H1 (cell line): ENCODE measurements around the gene LY6G6F. TPM values are rescaled to one million over a fixed set of nuclear protein-coding genes. Genes with fewer than 3 reads are reported as not detected.

ENCODE experiments used
- CTCF ChIA-PET: fragments of 300-600 bp; sonication (Branson Sonifier 250); formaldehyde crosslinking; loops from one replicate; lab custom pipeline; 2021; ENCODE audit not compliant: partially characterized antibody; lab: Charles Lee
- POLR2A ChIA-PET: fragments of 300-600 bp; sonication (Branson Sonifier 250); formaldehyde crosslinking; loops from one replicate; lab custom pipeline; 2021; ENCODE audit warnings: inconsistent platforms; ENCODE audit not compliant: partially characterized antibody; lab: Charles Lee
- DNase-seq, 2 experiments: peaks; one replicate each; pipeline versions ENCODE4 v3.0.0 to v3.0.0-alpha.2; 2010 to 2022; ENCODE audit warnings: low spot score in 2 of 2, low read depth in 1 of 2, mixed read lengths in 1 of 2
- FAIRE-seq: peaks from 2 replicates; lab custom pipeline; 2011; peaks lifted over from hg19 to GRCh38; lab: Jason Lieb, UNC
- H2AFZ ChIP-seq: 2 replicates; pipeline ENCODE4 v1.8.1; 2012; ENCODE audit warnings: low read length, inconsistent platforms
- H2AK5ac ChIP-seq: 2 replicates; pipeline ENCODE4 v1.6.1; 2013; ENCODE audit warnings: low read depth, low read length
- H2BK120ac ChIP-seq: replicated peaks from 2 replicates; pipeline ENCODE3; 2013; ENCODE audit warnings: low read depth, low read length, inconsistent platforms
- H2BK12ac ChIP-seq: 2 replicates; pipeline ENCODE4 v1.6.1; 2013; ENCODE audit warnings: low read depth, low read length
- H2BK15ac ChIP-seq: 2 replicates; pipeline ENCODE4 v1.6.1; 2013; ENCODE audit warnings: low read length
- H2BK20ac ChIP-seq: 2 replicates; pipeline ENCODE4 v1.6.1; 2013; ENCODE audit warnings: low read length
- H2BK5ac ChIP-seq: 2 replicates; pipeline ENCODE4 v1.6.1; 2013; ENCODE audit warnings: low read depth, low read length
- H3K14ac ChIP-seq: 2 replicates; pipeline ENCODE4 v1.6.1; 2013; ENCODE audit warnings: inconsistent platforms; ENCODE audit not compliant: insufficient read length
- H3K18ac ChIP-seq: 2 replicates; pipeline ENCODE4 v1.6.1; 2013; ENCODE audit warnings: low read length; ENCODE audit errors: extremely low read depth
- H3K23ac ChIP-seq: 2 replicates; pipeline ENCODE4 v1.6.1; 2013; ENCODE audit warnings: inconsistent platforms; ENCODE audit not compliant: insufficient read length
- H3K23me2 ChIP-seq: 2 replicates; pipeline ENCODE4 v1.6.1; 2013; ENCODE audit warnings: low read depth, low read length
- H3K27ac ChIP-seq: 2 replicates; pipeline ENCODE4 v1.6.1; 2011; ENCODE audit warnings: low read depth, low read length, inconsistent platforms
- H3K27me3 ChIP-seq, 4 experiments: replicated peaks in 1 of 4; 1 replicate in 1 of 4; 2 replicates in 3 of 4; pipeline versions ENCODE4 v1.6.1 to v1.8.1; 2011 to 2013; ENCODE audit warnings: low read length in 3 of 4, mild to moderate bottlenecking in 3 of 4, inconsistent platforms in 2 of 4, mixed read lengths in 2 of 4, moderate library complexity in 1 of 4; ENCODE audit not compliant: control insufficient read depth in 3 of 4, insufficient read depth in 3 of 4; ENCODE audit errors: extremely low read depth in 1 of 4
- H3K36me3 ChIP-seq, 4 experiments: 2 replicates each; pipeline versions ENCODE4 v1.6.1 to v1.8.1; 2011 to 2013; ENCODE audit warnings: mild to moderate bottlenecking in 4 of 4, low read length in 3 of 4, moderate library complexity in 2 of 4, control low read depth in 1 of 4, inconsistent platforms in 1 of 4; ENCODE audit not compliant: insufficient read depth in 4 of 4, control insufficient read depth in 2 of 4
- H3K4ac ChIP-seq: replicated peaks from 2 replicates; pipeline ENCODE3; 2013; ENCODE audit warnings: low read length, low read depth, mixed read lengths, inconsistent platforms; ENCODE audit not compliant: insufficient read length
- H3K4me1 ChIP-seq, 4 experiments: replicated peaks in 1 of 4; 1 replicate in 1 of 4; 2 replicates in 3 of 4; pipeline versions ENCODE4 v1.6.1 to v1.8.1; 2011 to 2013; ENCODE audit warnings: low read length in 3 of 4, inconsistent platforms in 2 of 4, mixed read lengths in 1 of 4; ENCODE audit not compliant: insufficient read depth in 4 of 4, control insufficient read depth in 3 of 4
- H3K4me2 ChIP-seq, 2 experiments: 2 replicates each; pipeline versions ENCODE4 v1.6.1 to v1.8.1; 2011 to 2013; ENCODE audit warnings: low read depth in 2 of 2, low read length in 2 of 2, control low read depth in 1 of 2, inconsistent platforms in 1 of 2, mild to moderate bottlenecking in 1 of 2; ENCODE audit not compliant: insufficient read depth in 1 of 2
- H3K4me3 ChIP-seq, 4 experiments: fragments of 200-600, 300-600 bp in 1 of 4; sonication (generic), shearing (Covaris generic), sonication (Bioruptor Twin) in 1 of 4; 2 replicates each; pipeline versions ENCODE4 v1.5.1 to v1.8.1; 2011 to 2016; ENCODE audit warnings: low read length in 4 of 4, low read depth in 3 of 4, control low read depth in 2 of 4, inconsistent platforms in 2 of 4, mild to moderate bottlenecking in 2 of 4, mixed read lengths in 1 of 4, moderate library complexity in 1 of 4; ENCODE audit not compliant: insufficient read depth in 2 of 4; ENCODE audit errors: extremely low read depth in 1 of 4
- H3K56ac ChIP-seq: replicated peaks from 2 replicates; pipeline ENCODE3; 2013; ENCODE audit warnings: low read depth, mild to moderate bottlenecking, mixed read lengths, low read length, inconsistent platforms; ENCODE audit not compliant: insufficient read length
- H3K79me1 ChIP-seq: 2 replicates; pipeline ENCODE4 v1.6.1; 2013; ENCODE audit warnings: low read depth, low read length, control low read depth
- H3K79me2 ChIP-seq, 2 experiments: 2 replicates each; pipeline versions ENCODE4 v1.6.1 to v1.8.1; 2012 to 2013; ENCODE audit warnings: low read length in 2 of 2, mild to moderate bottlenecking in 2 of 2, inconsistent platforms in 1 of 2; ENCODE audit not compliant: insufficient read depth in 2 of 2, control insufficient read depth in 1 of 2
- H3K9ac ChIP-seq, 4 experiments: replicated peaks in 1 of 4; 1 replicate in 1 of 4; 2 replicates in 3 of 4; pipeline versions ENCODE4 v1.6.1 to v1.8.1; 2011 to 2013; ENCODE audit warnings: low read depth in 3 of 4, low read length in 3 of 4, control low read depth in 2 of 4, mild to moderate bottlenecking in 2 of 4, moderate library complexity in 2 of 4, inconsistent platforms in 1 of 4; ENCODE audit errors: extremely low read depth in 1 of 4
- H3K9me3 ChIP-seq, 2 experiments: 2 replicates each; pipeline versions ENCODE4 v1.6.1 to v1.8.1; 2012 to 2013; ENCODE audit warnings: mild to moderate bottlenecking in 2 of 2, moderate library complexity in 2 of 2, control low read depth in 1 of 2, inconsistent platforms in 1 of 2, low read depth in 1 of 2, low read length in 1 of 2, mixed read lengths in 1 of 2; ENCODE audit not compliant: insufficient read depth in 2 of 2
- H4K20me1 ChIP-seq, 2 experiments: replicated peaks in 1 of 2; 2 replicates each; pipeline versions ENCODE3 to v1.8.1; 2011 to 2013; ENCODE audit warnings: inconsistent platforms in 2 of 2, low read length in 2 of 2, mild to moderate bottlenecking in 1 of 2; ENCODE audit not compliant: insufficient read depth in 2 of 2, control insufficient read depth in 1 of 2
- H4K5ac ChIP-seq: 2 replicates; pipeline ENCODE4 v1.6.1; 2013; ENCODE audit warnings: low read length, low read depth, mixed read lengths, inconsistent platforms; ENCODE audit not compliant: insufficient read length
- H4K8ac ChIP-seq: 2 replicates; pipeline ENCODE4 v1.8.0; 2013; ENCODE audit warnings: mild to moderate bottlenecking, moderate library complexity, low read length, inconsistent platforms; ENCODE audit not compliant: insufficient read depth; ENCODE audit errors: extremely low read depth
- H4K91ac ChIP-seq: replicated peaks from 2 replicates; pipeline ENCODE3; 2013; ENCODE audit warnings: low read length, mixed read lengths, inconsistent platforms; ENCODE audit not compliant: insufficient read length
- CBX5 ChIP-seq: fragments of 300-800, 300-1000 bp; sonication (generic); IDR thresholded peaks from 2 replicates; pipeline ENCODE4 v1.7.1; 2016; ENCODE audit warnings: antibody characterized with exemption, low read length, low read depth
- EP300 ChIP-seq, 2 experiments: IDR thresholded peaks; 1 replicate in 1 of 2; 2 replicates in 1 of 2; pipeline ENCODE4 v1.6.1; 2011 to 2012; ENCODE audit warnings: low read depth in 2 of 2, low read length in 2 of 2, mild to moderate bottlenecking in 2 of 2, borderline replicate concordance in 1 of 2, inconsistent platforms in 1 of 2, moderate library complexity in 1 of 2
- FOSL1 ChIP-seq: IDR thresholded peaks from 2 replicates; pipeline ENCODE4 v1.6.1; 2011; ENCODE audit warnings: mild to moderate bottlenecking, low read depth, low read length, moderate library complexity; ENCODE audit not compliant: insufficient read depth
- GABPA ChIP-seq: IDR thresholded peaks from 2 replicates; pipeline ENCODE4 v1.6.1; 2011; ENCODE audit warnings: mild to moderate bottlenecking, low read length, moderate library complexity, borderline replicate concordance; ENCODE audit not compliant: insufficient read depth
- HDAC2 ChIP-seq, 2 experiments: fragments of 300-600 bp in 1 of 2; sonication (generic) in 1 of 2; IDR thresholded peaks; 2 replicates each; pipeline ENCODE4 v1.6.1; 2011 to 2012; ENCODE audit warnings: low read depth in 2 of 2, low read length in 2 of 2, mild to moderate bottlenecking in 2 of 2, moderate library complexity in 2 of 2, borderline replicate concordance in 1 of 2, inconsistent platforms in 1 of 2
- JUN ChIP-seq: IDR thresholded peaks from 2 replicates; pipeline ENCODE4 v1.6.1; 2011; ENCODE audit warnings: low read depth, mild to moderate bottlenecking, improper control_type of control experiment, low read length
- JUND ChIP-seq: IDR thresholded peaks from 2 replicates; pipeline ENCODE4 v1.6.1; 2011; ENCODE audit warnings: mild to moderate bottlenecking, improper control_type of control experiment, low read length
- MAFK ChIP-seq: IDR thresholded peaks from 2 replicates; pipeline ENCODE4 v1.6.1; 2012; ENCODE audit warnings: low read depth, mild to moderate bottlenecking, improper control_type of control experiment, low read length
- SRF ChIP-seq: IDR thresholded peaks from 2 replicates; pipeline ENCODE4 v1.6.1; 2011; ENCODE audit warnings: mild to moderate bottlenecking, low read depth, low read length, moderate library complexity
- WGBS, 2 experiments: shearing (Covaris generic) in 1 of 2; methylation state at CpG; one replicate each; pipeline versions ENCODE4 v1.1.6 to v1.1.7; 2013 to 2015; ENCODE audit warnings: low lambda C conversion rate in 2 of 2, mixed read lengths in 2 of 2, inconsistent platforms in 1 of 2, low coverage in 1 of 2, missing lambda C conversion rate in 1 of 2; ENCODE audit not compliant: insufficient replicate concordance in 2 of 2, insufficient coverage in 1 of 2, insufficient read length in 1 of 2; ENCODE audit errors: extremely low coverage in 1 of 2, missing lambda C conversion rate in 1 of 2; 5-methylcytosine and 5-hydroxymethylcytosine counted together
- polyA plus RNA-seq, 7 experiments: library from polyadenylated mRNA; depleted of rRNA in 3 of 7; stranded (reverse) in 5 of 7; unstranded in 2 of 7; fragments of >200 nt in 5 of 7; fragments of 200-250 nt in 2 of 7; gene quantifications; 1 replicate in 5 of 7; 2 replicates in 1 of 7; 4 replicates in 1 of 7; pipeline versions ENCODE4 v1.2.1 to v1.2.3, GENCODE V29; 2011 to 2013; ENCODE audit warnings: missing spikeins in 2 of 7, mixed read lengths in 2 of 7
- total RNA-seq: library from RNA; stranded (reverse); fragmentation: NEBNext Ultra II Directional; extraction: Animal tissue kit (Norgen Biotek cat#: 25700); gene quantifications from 2 replicates; pipeline ENCODE4 v1.2.1, GENCODE V29; 2021

LY6G6F gene
- total and polyA plus RNA-seq, 2 of the 8 experiments (the other 6 are each of a cell fraction or from before 2014, with no cell fraction given), result not detected

GRCh38 chr6:31702819-31703716 is 3.6 kb upstream of the LY6G6F start, which contains the start of gene ABHD16A:
Gene ABHD16A, minus strand, starts transcription at chr6:31703324. Its CDS starts 43 bp downstream, at chr6:31703281.
- Histone ChIP-seq H3K4me1 (peaks cover 2 to 5% (median 3%) of the 10 kb centered on the region in 4 experiments; a peak in 4 of 7 replicates), H4K5ac (no peak within 1 kb of the TSS), H4K8ac (peak within 1 kb of the TSS; percentile 97), H3K27ac (peak within 1 kb of the TSS; percentile 89; the same call in 1 of the 2 replicates), H3K79me1 (peaks cover 6% of the 10 kb centered on the region), H2BK5ac (peak within 1 kb of the TSS; percentile 81), H2BK20ac (no peak within 1 kb of the TSS), H3K4ac (no peak within 1 kb of the TSS), H3K27me3 (no peaks in the 10 kb centered on the region), H2AFZ (peak within 1 kb of the TSS; percentile 67), H3K14ac (no peak within 1 kb of the TSS), H2BK120ac (no peak within 1 kb of the TSS), H3K79me2 (peaks cover 0 to 7% of the 10 kb centered on the region in 2 experiments; a peak in 2 of 4 replicates), H3K18ac (peak within 1 kb of the TSS; percentile 52; the same call in 1 of the 2 replicates), H4K91ac (no peak within 1 kb of the TSS), H3K4me2 (peak within 1 kb of the TSS; percentile 68 to 82), H3K36me3 (peaks cover 0 to 2% (median under 1%) of the 10 kb centered on the region in 4 experiments; a peak in 3 of 8 replicates), H2BK12ac (peak within 1 kb of the TSS; percentile 39; the same call in 1 of the 2 replicates), H3K9me3 (no peaks in the 10 kb centered on the region), H3K56ac (peak within 1 kb of the TSS; percentile 22), H3K23me2 (peaks cover 8% of the 10 kb centered on the region; the same call in 1 of the 2 replicates), H2BK15ac (peak within 1 kb of the TSS; percentile 19; the same call in 1 of the 2 replicates), H3K9ac (peak within 1 kb of the TSS; percentile 65 to 85 (median 80)), H2AK5ac (no peak within 1 kb of the TSS), H4K20me1 (no peaks in the 10 kb centered on the region), H3K4me3 (peak within 1 kb of the TSS; percentile 69 to 94 (median 90)), H3K23ac (no peak within 1 kb of the TSS)
- WGBS, 2 experiments, result 5% methylated on average over 52 of the region's 54 CpGs; no CpG with 5 or more reads in 1 of the 2 experiments
- FAIRE-seq (peak; percentile 72), DNase-seq (peak; percentile 95 to 96)
- ChIA-PET POLR2A (interaction anchor here (0.7 to 3.2 kb wide), 27 partner anchors 9 to 248 kb away, joined by 3 to 36 read pairs (median 4); partner anchors contain the start of genes CLIC1, DDAH2, GPANK1 and HSPA1B), CTCF (interaction anchor here (0.9 to 2.2 kb wide), 7 partner anchors 8 to 37 kb away, joined by 3 to 6 read pairs (median 4); partner anchors contain the start of genes DDAH2 and MSH5)
- TF ChIP-seq CBX5 (no peak), EP300 (IDR thresholded peaks at IDR 0.05; ENCODE audit: borderline replicate concordance in 1 of 2, low read depth in 2 of 2, low read length in 2 of 2) (peak; percentile 23 to 88), MAFK (no peak), JUND (peak; percentile 83; the same call in 1 of the 2 replicates), FOSL1 (no peak), JUN (no peak), HDAC2 (IDR thresholded peaks at IDR 0.05; ENCODE audit: borderline replicate concordance in 1 of 2, low read depth in 2 of 2, low read length in 2 of 2) (no peak), SRF (no peak), GABPA (no peak)
